Measurements from ENCODE around the gene NDUFS3.
"Not testable (repeated sequence)": the region's sequence is repeated elsewhere in the genome, so short reads cannot be mapped to it uniquely, and the experiment has no call there.

NDUFS3 gene

GRCh38 chr11:47560426-47560825 lies 18.4 kb upstream of the NDUFS3 start:
- DNase-seq, result peak; percentile 37

- DNase-seq, result not testable (repeated sequence)
Measured at GRCh38 chr11:47562393-47562792, 16.5 kb upstream of the NDUFS3 start.

GRCh38 chr11:47564366-47564765 lies 14.5 kb upstream of the NDUFS3 start:
- not testable (repeated sequence) for DNase-seq

- DNase-seq, result no peak
Measured at GRCh38 chr11:47564933-47565339, 13.9 kb upstream of the NDUFS3 start.

GRCh38 chr11:47565340-47566148 lies 13.3 kb upstream of the NDUFS3 start, which contains the start of gene PTPMT1:
Gene PTPMT1 (plus strand): TSS chr11:47565599. CDS start chr11:47565623, 24 bp downstream.
- peak; percentile 79 for DNase-seq

- no peak for DNase-seq
Measured at GRCh38 chr11:47566149-47566698, 12.7 kb upstream of the NDUFS3 start.

- no peak for DNase-seq
Measured at GRCh38 chr11:47569646-47570045, 9.2 kb upstream of the NDUFS3 start.

- DNase-seq, result no peak
Measured at GRCh38 chr11:47570651-47571356, 8.1 kb upstream of the NDUFS3 start.

GRCh38 chr11:47571357-47571729 lies 7.5 kb upstream of the NDUFS3 start:
- DNase-seq, result no peak

- no peak for DNase-seq
Measured at GRCh38 chr11:47571895-47572294, 7.0 kb upstream of the NDUFS3 start.

GRCh38 chr11:47572715-47573255 lies 6.1 kb upstream of the NDUFS3 start:
- DNase-seq, result no peak

GRCh38 chr11:47573321-47573720 lies 5.6 kb upstream of the NDUFS3 start:
- DNase-seq, result no peak

GRCh38 chr11:47577460-47578041 lies 1.3 kb upstream of the NDUFS3 start:
- peak; percentile 8 for DNase-seq

GRCh38 chr11:47583844-47584243 lies 5.0 kb downstream of the NDUFS3 start:
- DNase-seq, result no peak

- no peak for DNase-seq
Measured at GRCh38 chr11:47586098-47586855, 7.4 kb downstream of the NDUFS3 start, which contains the start of gene FAM180B. Gene FAM180B (plus strand): TSS chr11:47586678. CDS start chr11:47586769, 91 bp downstream.

- DNase-seq, result no peak
Measured at GRCh38 chr11:47587039-47587716, 8.3 kb downstream of the NDUFS3 start.

GRCh38 chr11:47587723-47588326 lies 9.0 kb downstream of the NDUFS3 start:
- DNase-seq, result no peak

- no peak for DNase-seq
Measured at GRCh38 chr11:47589118-47589517, 10.2 kb downstream of the NDUFS3 start.

- DNase-seq, result peak; percentile 16
Measured at GRCh38 chr11:47589584-47589976, 10.7 kb downstream of the NDUFS3 start.

GRCh38 chr11:47589977-47590861 lies 11.3 kb downstream of the NDUFS3 start:
- peak; percentile 36 for DNase-seq

Data from fibroblast of skin of abdomen (primary cell).